Measurements from ENCODE around the gene INO80C.

Gene INO80C

DNA sequence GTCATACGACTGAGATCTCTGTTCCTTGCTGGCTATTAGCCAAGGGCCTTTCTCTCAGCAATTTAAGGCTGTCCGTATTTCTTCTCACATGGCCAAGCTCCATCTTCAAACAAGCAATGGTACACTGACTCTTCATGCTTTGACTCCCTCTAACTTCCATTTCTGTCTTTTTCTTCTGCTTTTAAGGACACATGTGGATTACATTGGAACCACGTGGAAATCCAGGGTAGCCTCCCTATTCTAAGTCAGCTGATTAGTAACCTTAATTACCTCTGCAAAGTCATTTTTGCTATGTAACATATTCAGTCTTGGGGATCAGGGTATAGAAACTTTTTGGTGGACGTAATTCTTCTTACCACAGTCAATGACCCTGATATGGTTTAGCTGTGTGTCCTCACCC lies 79.2 kb downstream of the INO80C start:
- DNase-seq, result no peak

Measured in activated gamma-delta T cell treated with Interleukin-2 at 50 U/mL for 16 hours (primary cell).